M059J (cell line): ENCODE data around the gene OR4D10. TPM values are rescaled to one million over a fixed set of nuclear protein-coding genes. Genes with fewer than 3 reads are reported as not detected.

ENCODE experiments used
- DNase-seq: peaks from one replicate; pipeline ENCODE4 v3.0.0-alpha.2; 2012; ENCODE audit warnings: low read depth
- total RNA-seq: library from RNA; depleted of rRNA; stranded (reverse); fragments of >200 nt; shearing (Covaris generic); gene quantifications from 2 replicates; pipeline ENCODE4 v1.2.3, GENCODE V29; 2014; rRNA removed

The OR4D10 gene
- total RNA-seq, 1 experiment from 2014 or later: not detected

DNA sequence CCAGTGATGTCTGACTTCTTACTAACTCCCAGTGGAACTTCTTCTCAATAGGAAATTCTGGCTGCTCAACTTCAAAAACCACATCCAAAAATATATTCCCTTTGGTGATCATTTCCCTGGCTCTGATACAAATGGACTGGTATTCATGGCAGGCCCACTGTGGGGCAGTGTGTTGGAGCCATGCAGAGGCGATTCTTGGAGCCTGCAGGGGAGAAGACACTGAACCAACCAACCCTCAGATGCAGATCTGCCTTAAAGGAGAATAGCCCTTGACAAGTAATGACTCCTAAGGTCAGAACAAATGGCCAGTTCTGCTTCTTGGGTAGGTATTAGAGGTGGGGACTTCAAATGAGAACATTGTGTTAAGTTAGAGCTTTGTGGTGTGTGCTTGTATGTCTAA lies 50.4 kb downstream of the OR4D10 start:
- DNase-seq: no peak

DNA sequence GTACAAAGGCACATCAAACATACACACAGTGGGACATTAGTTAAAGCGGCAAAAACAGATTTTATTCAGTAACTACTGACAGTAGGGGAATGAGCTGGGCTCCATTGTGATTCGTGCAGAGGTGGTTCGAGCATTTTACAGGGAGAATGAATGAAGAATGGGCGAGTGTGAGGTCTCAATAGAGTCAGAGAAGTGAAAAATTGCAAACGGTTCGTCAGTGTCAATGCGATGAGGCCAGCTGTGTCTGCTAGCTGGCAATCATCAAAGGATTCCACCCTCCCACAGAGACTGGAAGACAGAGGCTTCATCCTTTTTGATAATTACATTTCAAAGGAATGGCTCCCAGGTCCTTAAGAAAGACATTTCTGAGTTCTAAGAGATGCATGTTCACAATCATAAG lies 55.6 kb downstream of the OR4D10 start:
- no peak for DNase-seq

Other genes starting within 250 kb of the OR4D10 start
- not detected in 2 replicates for gene OR5AN1, start 114.4 kb upstream of the OR4D10 start, total RNA-seq
- not detected in 2 replicates for gene OR5A2, start 46.9 kb upstream of the OR4D10 start, total RNA-seq
- not detected in 2 replicates for gene OR5A1, start 36.8 kb upstream of the OR4D10 start, total RNA-seq
- gene OR4D6, start 16.4 kb upstream of the OR4D10 start, total RNA-seq: not detected in 2 replicates
- gene OR4D11, start 30.3 kb downstream of the OR4D10 start, total RNA-seq: not detected in 2 replicates
- not detected in 2 replicates for gene OR4D9, start 38.2 kb downstream of the OR4D10 start, total RNA-seq
- gene OSBP, start 142.5 kb downstream of the OR4D10 start, total RNA-seq: 31.2 and 41.9 TPM in 2 replicates
- gene PATL1, start 195.7 kb downstream of the OR4D10 start, total RNA-seq: 38.4 and 45.5 TPM in 2 replicates
- not detected in 2 replicates for gene OR10V1, start 240.5 kb downstream of the OR4D10 start, total RNA-seq